Measurements from ENCODE around the gene DSN1.

The DSN1 gene

GRCh38 chr20:36795691-36796090 lies 22.1 kb upstream of the DSN1 start:
- no peak for DNase-seq (ENCODE audit: low read depth)

- DNase-seq (ENCODE audit: low read depth): no peak
Observed at GRCh38 chr20:36794116-36794474, 20.5 kb upstream of the DSN1 start.

- no peak for DNase-seq (ENCODE audit: low read depth)
Observed at GRCh38 chr20:36793294-36794115, 19.9 kb upstream of the DSN1 start.

- DNase-seq (ENCODE audit: low read depth): no peak
Observed at GRCh38 chr20:36792422-36792821, 18.9 kb upstream of the DSN1 start.

- DNase-seq (ENCODE audit: low read depth): no peak
Observed at GRCh38 chr20:36791862-36792261, 18.3 kb upstream of the DSN1 start.

- DNase-seq (ENCODE audit: low read depth): no peak
Observed at GRCh38 chr20:36786663-36787062, 13.1 kb upstream of the DSN1 start.

- no peak for DNase-seq (ENCODE audit: low read depth)
Observed at GRCh38 chr20:36786246-36786645, 12.7 kb upstream of the DSN1 start.

GRCh38 chr20:36785308-36785707 lies 11.7 kb upstream of the DSN1 start:
- DNase-seq (ENCODE audit: low read depth): no peak

- DNase-seq (ENCODE audit: low read depth): no peak
Observed at GRCh38 chr20:36784900-36785299, 11.3 kb upstream of the DSN1 start.

- no peak for DNase-seq (ENCODE audit: low read depth)
Observed at GRCh38 chr20:36784116-36784515, 10.6 kb upstream of the DSN1 start.

- no peak for DNase-seq (ENCODE audit: low read depth)
Observed at GRCh38 chr20:36779656-36780025, 6.1 kb upstream of the DSN1 start.

- no peak for DNase-seq (ENCODE audit: low read depth)
Observed at GRCh38 chr20:36778831-36779655, 5.5 kb upstream of the DSN1 start.

- no peak for DNase-seq (ENCODE audit: low read depth)
Observed at GRCh38 chr20:36777576-36777975, 4.0 kb upstream of the DSN1 start.

GRCh38 chr20:36777167-36777566 lies 3.6 kb upstream of the DSN1 start:
- DNase-seq (ENCODE audit: low read depth): no peak

- DNase-seq (ENCODE audit: low read depth): no peak
Observed at GRCh38 chr20:36775826-36776225, 2.3 kb upstream of the DSN1 start.

GRCh38 chr20:36775196-36775595 lies 1.6 kb upstream of the DSN1 start:
- DNase-seq (ENCODE audit: low read depth): no peak

- DNase-seq (ENCODE audit: low read depth): no peak
Observed at GRCh38 chr20:36773107-36773596, 411 bp downstream of the DSN1 start.

- no peak for DNase-seq (ENCODE audit: low read depth)
Observed at GRCh38 chr20:36770680-36771079, 2.9 kb downstream of the DSN1 start.

GRCh38 chr20:36768768-36769430 lies 4.7 kb downstream of the DSN1 start:
- DNase-seq (ENCODE audit: low read depth): no peak

- DNase-seq (ENCODE audit: low read depth): no peak
Observed at GRCh38 chr20:36761125-36761524, 12.4 kb downstream of the DSN1 start.

GRCh38 chr20:36760647-36761046 lies 12.9 kb downstream of the DSN1 start:
- DNase-seq (ENCODE audit: low read depth): no peak

- DNase-seq (ENCODE audit: low read depth): no peak
Observed at GRCh38 chr20:36758276-36758675, 15.3 kb downstream of the DSN1 start.

- DNase-seq (ENCODE audit: low read depth): no peak
Observed at GRCh38 chr20:36756496-36756895, 17.1 kb downstream of the DSN1 start.

Measured in stromal cell of bone marrow (primary cell).